WTC11 (cell line): Measurements from ENCODE around the gene AFAP1L1. TPM values are rescaled to one million over a fixed set of nuclear protein-coding genes. Genes with fewer than 3 reads are reported as not detected.

ENCODE experiments used
- ATAC-seq: fragments of 200-7000 bp; cut with Tn5 transposase; 2 replicates; pipeline ENCODE4 v1.10.0; 2021; ENCODE audit warnings: mild to moderate bottlenecking, moderate library complexity
- CTCF ChIA-PET: fragments of 300-600 bp; sonication (Branson Sonifier 250); formaldehyde crosslinking; loops from one replicate; lab custom pipeline; 2021; ENCODE audit warnings: antibody characterized with exemption; lab: Charles Lee
- POLR2A ChIA-PET: fragments of 350-600 bp; sonication (Branson Sonifier 250); formaldehyde crosslinking; loops from one replicate; lab custom pipeline; 2021; ENCODE audit warnings: antibody characterized with exemption; lab: Charles Lee
- DNase-seq: peaks from one replicate; pipeline ENCODE4 v3.0.0; 2021; ENCODE audit warnings: low spot score
- H3K27ac Mint-ChIP-seq: 2 replicates; pipeline ENCODE4 v1.8.0; 2021; ENCODE audit warnings: mixed read lengths
- H3K27me3 Mint-ChIP-seq: 2 replicates; pipeline ENCODE4 v1.8.0; 2021; ENCODE audit warnings: low read depth, mild to moderate bottlenecking, moderate library complexity, mixed read lengths
- H3K36me3 Mint-ChIP-seq: 2 replicates; pipeline ENCODE4 v1.8.0; 2021; ENCODE audit warnings: mixed read lengths
- H3K4me1 Mint-ChIP-seq: 2 replicates; pipeline ENCODE4 v1.8.0; 2022; ENCODE audit warnings: mixed read lengths
- H3K4me3 Mint-ChIP-seq: 2 replicates; pipeline ENCODE4 v1.8.0; 2021; ENCODE audit warnings: mild to moderate bottlenecking, moderate library complexity, mixed read lengths
- H3K9me3 Mint-ChIP-seq: 2 replicates; pipeline ENCODE4 v1.8.0; 2021; ENCODE audit warnings: mixed read lengths
- AFF4 ChIP-seq: sonication (generic); formaldehyde crosslinking; IDR thresholded peaks from 2 replicates; pipeline ENCODE4 v1.8.1; 2023; ENCODE audit warnings: mild to moderate bottlenecking, missing genetic modification reagents, borderline replicate concordance
- CBFB ChIP-seq: sonication (generic); formaldehyde crosslinking; IDR thresholded peaks from 2 replicates; pipeline ENCODE4 v1.8.1; 2022; ENCODE audit warnings: mild to moderate bottlenecking, low read depth, missing genetic modification reagents
- CREM ChIP-seq: sonication (generic); formaldehyde crosslinking; IDR thresholded peaks from 2 replicates; pipeline ENCODE4 v1.8.1; 2022; ENCODE audit warnings: mild to moderate bottlenecking, missing genetic modification reagents, moderate library complexity
- E2F4 ChIP-seq: sonication (generic); formaldehyde crosslinking; IDR thresholded peaks from 2 replicates; pipeline ENCODE4 v1.8.1; 2022; ENCODE audit warnings: low read depth, mild to moderate bottlenecking, moderate library complexity, missing genetic modification reagents, borderline replicate concordance
- IRF1 ChIP-seq: sonication (generic); formaldehyde crosslinking; IDR thresholded peaks from 2 replicates; pipeline ENCODE4 v1.8.0; 2023; ENCODE audit warnings: missing genetic modification reagents
- IRF2 ChIP-seq: sonication (generic); formaldehyde crosslinking; IDR thresholded peaks from 2 replicates; pipeline ENCODE4 v1.8.0; 2022; ENCODE audit warnings: low read depth, missing genetic modification reagents, borderline replicate concordance
- JUN ChIP-seq: sonication (generic); formaldehyde crosslinking; IDR thresholded peaks from 2 replicates; pipeline ENCODE4 v1.8.0; 2023; ENCODE audit warnings: mild to moderate bottlenecking, missing genetic modification reagents
- NFYB ChIP-seq: sonication (generic); formaldehyde crosslinking; conservative IDR thresholded peaks from 2 replicates; pipeline ENCODE4 v1.8.0; 2022; ENCODE audit warnings: low read depth, missing genetic modification reagents
- NR3C1 ChIP-seq: sonication (generic); formaldehyde crosslinking; conservative IDR thresholded peaks from 2 replicates; pipeline ENCODE4 v1.8.1; 2023; ENCODE audit warnings: low read depth, mild to moderate bottlenecking, missing genetic modification reagents
- USF1 ChIP-seq: sonication (generic); formaldehyde crosslinking; IDR thresholded peaks from 2 replicates; pipeline ENCODE4 v1.8.0; 2022; ENCODE audit warnings: mild to moderate bottlenecking, missing genetic modification reagents
- ZNF121 ChIP-seq: sonication (generic); formaldehyde crosslinking; IDR thresholded peaks from 2 replicates; pipeline ENCODE4 v1.8.0; 2023; ENCODE audit warnings: missing genetic modification reagents
- ZNF138 ChIP-seq: sonication (generic); formaldehyde crosslinking; conservative IDR thresholded peaks from 2 replicates; pipeline ENCODE4 v1.8.1; 2022; ENCODE audit warnings: mild to moderate bottlenecking, moderate library complexity, missing genetic modification reagents
- ZNF232 ChIP-seq: sonication (generic); formaldehyde crosslinking; IDR thresholded peaks from 2 replicates; pipeline ENCODE4 v1.8.0; 2022; ENCODE audit warnings: mild to moderate bottlenecking, missing genetic modification reagents
- ZNF317 ChIP-seq: sonication (generic); formaldehyde crosslinking; IDR thresholded peaks from 2 replicates; pipeline ENCODE4 v1.8.1; 2023; ENCODE audit warnings: low read depth, mild to moderate bottlenecking, moderate library complexity, missing genetic modification reagents, borderline replicate concordance
- ZNF671 ChIP-seq: fragments of 250-450 bp; sonication (Bioruptor Pico); IDR thresholded peaks from 2 replicates; pipeline ENCODE4 v1.8.0; 2021; ENCODE audit warnings: mild to moderate bottlenecking
- total RNA-seq: library from RNA; stranded (reverse); gene quantifications from 3 replicates; pipeline ENCODE4 v1.2.3, GENCODE V29; 2021
- TF ChIP-seq, protein P1 (sequence below): fragments of 250-450 bp; sonication (Bioruptor Pico); IDR thresholded peaks from 2 replicates; pipeline ENCODE4 v1.8.0; 2021; ENCODE audit warnings: mild to moderate bottlenecking
- TF ChIP-seq, protein P2 (sequence below): sonication (generic); formaldehyde crosslinking; IDR thresholded peaks from 2 replicates; pipeline ENCODE4 v1.8.0; 2022; ENCODE audit warnings: mild to moderate bottlenecking, missing genetic modification reagents
- TF ChIP-seq, protein P3 (sequence below): sonication (generic); formaldehyde crosslinking; IDR thresholded peaks from 2 replicates; pipeline ENCODE4 v1.8.1; 2023; ENCODE audit warnings: mild to moderate bottlenecking, missing genetic modification reagents

Gene AFAP1L1
- total RNA-seq, 1 experiment from 2014 or later: 8.4 TPM

DNA sequence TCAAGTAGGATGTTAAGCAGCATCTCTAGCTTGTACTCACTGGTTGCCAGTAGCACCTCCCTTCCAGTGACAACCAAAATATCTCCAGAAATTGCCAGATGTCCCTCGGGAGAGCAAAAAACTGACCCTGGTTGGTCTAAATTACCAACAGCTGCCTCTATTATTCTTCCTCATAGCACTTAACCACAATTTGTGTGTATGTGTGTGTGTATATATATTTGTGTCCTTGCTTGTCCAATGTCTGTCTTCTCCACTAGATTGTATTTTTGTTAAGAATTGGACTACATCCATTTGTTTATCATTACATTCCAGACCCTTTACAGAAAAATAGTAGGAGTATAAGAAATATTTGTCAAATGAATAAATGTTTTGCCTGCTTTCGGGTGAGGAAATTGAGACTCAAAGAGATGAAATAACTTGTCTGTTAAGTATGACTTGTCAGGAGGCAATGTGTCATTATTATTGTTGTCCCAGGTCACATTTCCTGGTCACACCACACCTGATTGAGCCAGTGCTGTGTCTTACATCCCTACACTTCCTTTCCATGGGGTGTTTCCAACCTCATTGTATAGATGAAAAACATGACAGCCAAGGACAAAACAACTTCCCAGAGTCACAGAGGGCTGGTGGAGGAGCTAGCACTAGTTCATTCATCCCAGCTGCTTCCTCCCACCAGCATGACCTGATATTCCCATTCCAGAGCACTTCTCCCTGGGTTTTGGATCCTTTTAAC is 62.2 kb downstream of the AFAP1L1 start (continued):
- TF ChIP-seq USF1 (CRISPR knock-in tag) (no peak), CREM (CRISPR knock-in tag) (no peak), JUN (CRISPR knock-in tag) (no peak), AFF4 (CRISPR knock-in tag) (no peak)

- H3K36me3 Mint-ChIP-seq: no peaks in the 10 kb centered on the region
- H3K27me3 Mint-ChIP-seq: peaks cover 3% of the 10 kb centered on the region; the same call in 1 of the 2 replicates
- POLR2A ChIA-PET: no interaction called here
- ATAC-seq: no peak
- CTCF ChIA-PET: interaction anchor here (0.9 kb wide), 1 partner anchor 105 kb away, joined by 3 read pairs; no protein-coding TSS in a partner anchor
- no peak overlapping the region for H3K4me3 Mint-ChIP-seq
- TF ChIP-seq, protein P1, sequence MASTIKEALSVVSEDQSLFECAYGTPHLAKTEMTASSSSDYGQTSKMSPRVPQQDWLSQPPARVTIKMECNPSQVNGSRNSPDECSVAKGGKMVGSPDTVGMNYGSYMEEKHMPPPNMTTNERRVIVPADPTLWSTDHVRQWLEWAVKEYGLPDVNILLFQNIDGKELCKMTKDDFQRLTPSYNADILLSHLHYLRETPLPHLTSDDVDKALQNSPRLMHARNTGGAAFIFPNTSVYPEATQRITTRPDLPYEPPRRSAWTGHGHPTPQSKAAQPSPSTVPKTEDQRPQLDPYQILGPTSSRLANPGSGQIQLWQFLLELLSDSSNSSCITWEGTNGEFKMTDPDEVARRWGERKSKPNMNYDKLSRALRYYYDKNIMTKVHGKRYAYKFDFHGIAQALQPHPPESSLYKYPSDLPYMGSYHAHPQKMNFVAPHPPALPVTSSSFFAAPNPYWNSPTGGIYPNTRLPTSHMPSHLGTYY (CRISPR knock-in tag): no peak
- TF ChIP-seq ZNF671 (CRISPR knock-in tag) (no peak), E2F4 (CRISPR knock-in tag) (no peak), NR3C1 (CRISPR knock-in tag) (no peak), USF1 (CRISPR knock-in tag) (no peak), ZNF138 (CRISPR knock-in tag) (no peak), ZNF232 (CRISPR knock-in tag) (no peak), ZNF121 (CRISPR knock-in tag) (no peak), NFYB (no peak), ZNF317 (CRISPR knock-in tag) (no peak), IRF2 (CRISPR knock-in tag) (no peak), CBFB (CRISPR knock-in tag) (no peak), IRF1 (CRISPR knock-in tag) (no peak)
- TF ChIP-seq, protein P2, sequence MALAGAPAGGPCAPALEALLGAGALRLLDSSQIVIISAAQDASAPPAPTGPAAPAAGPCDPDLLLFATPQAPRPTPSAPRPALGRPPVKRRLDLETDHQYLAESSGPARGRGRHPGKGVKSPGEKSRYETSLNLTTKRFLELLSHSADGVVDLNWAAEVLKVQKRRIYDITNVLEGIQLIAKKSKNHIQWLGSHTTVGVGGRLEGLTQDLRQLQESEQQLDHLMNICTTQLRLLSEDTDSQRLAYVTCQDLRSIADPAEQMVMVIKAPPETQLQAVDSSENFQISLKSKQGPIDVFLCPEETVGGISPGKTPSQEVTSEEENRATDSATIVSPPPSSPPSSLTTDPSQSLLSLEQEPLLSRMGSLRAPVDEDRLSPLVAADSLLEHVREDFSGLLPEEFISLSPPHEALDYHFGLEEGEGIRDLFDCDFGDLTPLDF (CRISPR knock-in tag): no peak
- TF ChIP-seq, protein P3, sequence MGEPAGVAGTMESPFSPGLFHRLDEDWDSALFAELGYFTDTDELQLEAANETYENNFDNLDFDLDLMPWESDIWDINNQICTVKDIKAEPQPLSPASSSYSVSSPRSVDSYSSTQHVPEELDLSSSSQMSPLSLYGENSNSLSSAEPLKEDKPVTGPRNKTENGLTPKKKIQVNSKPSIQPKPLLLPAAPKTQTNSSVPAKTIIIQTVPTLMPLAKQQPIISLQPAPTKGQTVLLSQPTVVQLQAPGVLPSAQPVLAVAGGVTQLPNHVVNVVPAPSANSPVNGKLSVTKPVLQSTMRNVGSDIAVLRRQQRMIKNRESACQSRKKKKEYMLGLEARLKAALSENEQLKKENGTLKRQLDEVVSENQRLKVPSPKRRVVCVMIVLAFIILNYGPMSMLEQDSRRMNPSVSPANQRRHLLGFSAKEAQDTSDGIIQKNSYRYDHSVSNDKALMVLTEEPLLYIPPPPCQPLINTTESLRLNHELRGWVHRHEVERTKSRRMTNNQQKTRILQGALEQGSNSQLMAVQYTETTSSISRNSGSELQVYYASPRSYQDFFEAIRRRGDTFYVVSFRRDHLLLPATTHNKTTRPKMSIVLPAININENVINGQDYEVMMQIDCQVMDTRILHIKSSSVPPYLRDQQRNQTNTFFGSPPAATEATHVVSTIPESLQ (CRISPR knock-in tag): no peak
- TF ChIP-seq, all 79 proteins: peak for 0
- DNase-seq: no peak
- H3K4me1 Mint-ChIP-seq: no peaks in the 10 kb centered on the region
- H3K9me3 Mint-ChIP-seq: no peaks in the 10 kb centered on the region
- no peak overlapping the region for H3K27ac Mint-ChIP-seq
Measured at GRCh38 chr5:149337736-149338135, 66.1 kb downstream of the AFAP1L1 start.
